Measurements from ENCODE around the gene MAB21L2.

MAB21L2 gene

DNA sequence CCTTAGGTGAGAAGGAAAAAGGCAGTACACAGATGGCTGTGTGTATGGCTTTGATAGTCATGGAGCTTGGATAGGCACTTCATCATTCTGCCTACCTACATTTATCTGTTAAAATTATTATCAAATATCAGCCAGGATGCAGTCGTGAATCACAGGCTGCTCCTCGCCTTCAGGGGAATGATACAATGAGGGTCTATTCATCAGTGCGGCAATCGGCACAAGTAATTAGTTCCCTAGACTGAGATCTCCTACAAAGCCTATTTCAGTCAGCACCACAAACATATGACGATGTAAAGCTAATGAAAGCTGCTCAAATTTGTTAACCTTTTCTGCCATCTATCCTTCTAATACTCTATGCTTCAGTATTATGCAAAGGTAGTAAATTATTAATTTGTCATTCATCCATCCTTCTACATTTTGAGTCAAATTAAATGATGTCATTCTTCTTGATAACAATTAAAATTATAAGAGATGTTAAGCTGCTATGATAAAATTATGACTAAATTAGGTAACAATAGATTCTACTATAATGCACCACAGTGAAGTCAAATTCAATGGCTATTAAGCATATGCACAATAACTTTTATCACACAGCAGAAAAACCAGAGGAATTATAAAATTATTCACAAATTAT, 19.0 kb downstream of the MAB21L2 start:
- TF ChIP-seq, protein P1, sequence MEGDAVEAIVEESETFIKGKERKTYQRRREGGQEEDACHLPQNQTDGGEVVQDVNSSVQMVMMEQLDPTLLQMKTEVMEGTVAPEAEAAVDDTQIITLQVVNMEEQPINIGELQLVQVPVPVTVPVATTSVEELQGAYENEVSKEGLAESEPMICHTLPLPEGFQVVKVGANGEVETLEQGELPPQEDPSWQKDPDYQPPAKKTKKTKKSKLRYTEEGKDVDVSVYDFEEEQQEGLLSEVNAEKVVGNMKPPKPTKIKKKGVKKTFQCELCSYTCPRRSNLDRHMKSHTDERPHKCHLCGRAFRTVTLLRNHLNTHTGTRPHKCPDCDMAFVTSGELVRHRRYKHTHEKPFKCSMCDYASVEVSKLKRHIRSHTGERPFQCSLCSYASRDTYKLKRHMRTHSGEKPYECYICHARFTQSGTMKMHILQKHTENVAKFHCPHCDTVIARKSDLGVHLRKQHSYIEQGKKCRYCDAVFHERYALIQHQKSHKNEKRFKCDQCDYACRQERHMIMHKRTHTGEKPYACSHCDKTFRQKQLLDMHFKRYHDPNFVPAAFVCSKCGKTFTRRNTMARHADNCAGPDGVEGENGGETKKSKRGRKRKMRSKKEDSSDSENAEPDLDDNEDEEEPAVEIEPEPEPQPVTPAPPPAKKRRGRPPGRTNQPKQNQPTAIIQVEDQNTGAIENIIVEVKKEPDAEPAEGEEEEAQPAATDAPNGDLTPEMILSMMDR (conservative IDR thresholded peaks at IDR 0.05; ENCODE audit: low read depth, low read length): no peak
- H3K4me3 ChIP-seq (ENCODE audit: low read length): no peak overlapping the region
- no peak for DNase-seq (ENCODE audit: low read depth)

DNA sequence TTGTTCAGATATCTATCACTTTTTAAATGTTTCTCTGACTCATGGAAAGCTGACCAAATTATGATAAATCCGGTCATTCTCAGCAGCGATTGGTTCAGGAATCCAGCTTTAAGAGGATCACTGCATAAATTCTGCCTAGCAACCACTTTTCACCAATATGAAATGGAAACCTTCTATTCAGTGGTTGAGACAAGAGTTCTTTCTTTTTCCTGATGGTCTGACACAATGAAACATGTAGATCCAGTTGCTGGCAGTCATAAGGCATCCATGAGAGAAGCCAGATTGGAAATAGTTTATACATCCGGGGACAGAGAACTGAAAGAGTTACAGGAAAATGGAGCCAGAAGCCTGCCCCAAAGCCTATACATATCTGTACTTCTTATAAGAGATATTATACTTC, 27.2 kb downstream of the MAB21L2 start:
- no peak for DNase-seq (ENCODE audit: low read depth)
- no peak overlapping the region for H3K4me3 ChIP-seq (ENCODE audit: low read length)
- TF ChIP-seq, protein P1 (conservative IDR thresholded peaks at IDR 0.05; ENCODE audit: low read depth, low read length): no peak

DNA sequence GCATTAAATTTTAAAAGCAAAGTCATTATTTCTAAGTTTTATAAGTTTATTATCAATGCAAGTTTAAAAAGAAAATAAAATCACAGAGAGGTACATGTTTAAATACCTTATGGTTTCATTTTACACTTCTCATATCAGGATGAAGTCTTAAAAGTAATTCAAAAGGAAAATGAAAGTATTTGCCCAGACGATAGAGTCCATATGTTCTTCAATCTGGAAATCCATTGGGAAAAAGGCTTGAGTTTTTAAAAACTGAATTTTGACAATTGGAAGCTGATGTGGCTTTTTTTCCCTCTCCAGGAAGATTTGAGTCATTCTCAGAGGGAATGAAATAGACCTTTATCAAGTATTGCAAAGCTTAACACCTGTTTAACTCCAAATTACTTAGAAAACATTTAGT, 37.1 kb downstream of the MAB21L2 start:
- no peak overlapping the region for H3K4me3 ChIP-seq (ENCODE audit: low read length)
- TF ChIP-seq, protein P1 (conservative IDR thresholded peaks at IDR 0.05; ENCODE audit: low read depth, low read length): no peak
- no peak for DNase-seq (ENCODE audit: low read depth)

DNA sequence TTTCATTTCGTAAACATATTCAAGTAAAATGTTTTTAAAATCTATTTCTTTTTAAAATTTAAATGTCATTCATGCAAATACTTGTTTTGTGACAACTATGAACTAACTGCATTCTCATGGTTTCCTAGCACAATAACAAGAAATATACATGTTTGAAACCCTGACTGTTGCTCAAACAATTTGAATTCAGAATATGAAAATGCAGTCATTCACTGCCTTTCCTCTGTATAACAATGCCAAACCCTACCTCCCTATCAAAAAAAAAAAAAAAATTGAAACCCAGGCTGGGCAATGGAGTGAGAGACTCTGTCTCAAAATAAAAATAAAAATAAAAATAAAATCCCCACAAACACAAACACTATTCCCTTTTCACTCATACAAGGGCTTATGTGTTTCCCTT, 42.1 kb downstream of the MAB21L2 start:
- no peak overlapping the region for H3K4me3 ChIP-seq (ENCODE audit: low read length)
- TF ChIP-seq, protein P1 (conservative IDR thresholded peaks at IDR 0.05; ENCODE audit: low read depth, low read length): no peak
- DNase-seq (ENCODE audit: low read depth): no peak

DNA sequence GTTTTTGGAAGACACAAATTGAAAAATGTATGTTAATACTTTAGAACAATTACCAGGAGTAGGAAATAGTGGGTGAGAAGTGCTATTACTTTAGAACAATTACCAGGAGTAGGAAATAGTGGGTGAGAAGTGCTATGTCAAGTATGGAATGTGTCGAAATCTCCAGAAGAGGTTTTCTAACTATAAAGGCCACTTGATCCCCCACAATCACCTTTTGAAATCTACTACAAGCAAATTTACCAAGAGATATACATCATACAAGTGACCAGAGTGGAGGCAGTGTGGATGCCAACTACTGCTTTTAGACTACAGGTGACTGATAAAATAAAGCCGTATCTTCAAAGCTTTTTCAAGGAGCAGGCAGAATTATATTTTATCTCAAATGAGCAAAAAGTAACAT, 43.1 kb downstream of the MAB21L2 start:
- H3K4me3 ChIP-seq (ENCODE audit: low read length): no peak overlapping the region
- no peak for DNase-seq (ENCODE audit: low read depth)
- TF ChIP-seq, protein P1 (conservative IDR thresholded peaks at IDR 0.05; ENCODE audit: low read depth, low read length): no peak

DNA sequence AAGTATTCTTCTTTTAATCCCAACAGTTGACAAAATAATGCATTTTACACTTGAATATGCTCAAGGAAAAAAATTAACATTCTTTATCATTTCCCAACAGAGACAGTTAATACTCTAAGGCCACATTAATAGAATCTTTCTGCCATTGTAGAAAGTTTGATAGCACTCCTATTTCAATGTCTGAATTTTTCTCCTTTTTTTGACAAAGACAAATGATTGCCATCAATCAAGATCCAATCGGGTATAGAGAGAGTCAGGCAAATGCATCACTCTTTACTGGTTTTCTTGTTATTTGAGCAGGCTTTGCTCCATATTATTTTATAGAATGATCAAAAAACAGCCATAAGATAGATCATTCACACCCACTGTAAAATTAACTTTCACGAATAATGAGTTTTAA, 46.1 kb downstream of the MAB21L2 start:
- TF ChIP-seq, protein P1 (conservative IDR thresholded peaks at IDR 0.05; ENCODE audit: low read depth, low read length): no peak
- H3K4me3 ChIP-seq (ENCODE audit: low read length): no peak overlapping the region
- no peak for DNase-seq (ENCODE audit: low read depth)

DNA sequence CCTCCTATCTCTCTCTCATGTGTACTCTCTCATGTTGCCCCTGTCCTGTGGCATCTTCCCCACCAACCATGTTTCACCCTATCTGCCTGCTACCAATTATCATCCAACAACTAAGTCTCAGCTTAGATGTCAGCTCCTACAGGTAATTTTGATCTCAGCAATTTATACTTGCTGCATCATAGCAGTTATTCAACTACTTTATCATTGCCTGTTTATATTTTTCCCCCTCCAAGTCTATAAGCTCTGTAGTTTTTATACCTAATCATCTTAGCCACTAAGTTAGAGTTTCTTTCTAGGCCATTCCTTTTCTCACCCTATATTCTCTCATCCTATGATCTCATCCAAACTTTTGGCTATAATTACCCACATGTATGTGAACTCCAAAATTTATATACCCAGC, 50.7 kb downstream of the MAB21L2 start:
- no peak overlapping the region for H3K4me3 ChIP-seq (ENCODE audit: low read length)
- TF ChIP-seq, protein P1 (conservative IDR thresholded peaks at IDR 0.05; ENCODE audit: low read depth, low read length): no peak
- no peak for DNase-seq (ENCODE audit: low read depth)
